ENCODE measurements around the gene GPC2.
A peak's percentile ranks its signal among the peaks of the same experiment; 100 is the strongest.

The GPC2 gene

GRCh38 chr7:100169147-100169850 is 7.9 kb downstream of the GPC2 start:
- no peak for DNase-seq (ENCODE audit: low read depth in 2 of 3, low spot score in 1 of 3)

- no peak for DNase-seq (ENCODE audit: low read depth in 2 of 3, low spot score in 1 of 3)
Measured at GRCh38 chr7:100167912-100168323, 9.3 kb downstream of the GPC2 start.

- DNase-seq (ENCODE audit: low read depth in 2 of 3, low spot score in 1 of 3), result no peak
Measured at GRCh38 chr7:100166970-100167911, 9.9 kb downstream of the GPC2 start.

- DNase-seq (ENCODE audit: low read depth in 2 of 3, low spot score in 1 of 3), result no peak
Measured at GRCh38 chr7:100166317-100166940, 10.8 kb downstream of the GPC2 start.

GRCh38 chr7:100163871-100164270 is 13.3 kb downstream of the GPC2 start:
- DNase-seq (ENCODE audit: low read depth in 2 of 3, low spot score in 1 of 3), result no peak

GRCh38 chr7:100163006-100163531 is 14.1 kb downstream of the GPC2 start:
- DNase-seq (ENCODE audit: low read depth in 2 of 3, low spot score in 1 of 3), result no peak

- DNase-seq (ENCODE audit: low read depth in 2 of 3, low spot score in 1 of 3), result no peak
Measured at GRCh38 chr7:100160067-100160466, 17.1 kb downstream of the GPC2 start.

GRCh38 chr7:100159099-100159623 is 18.0 kb downstream of the GPC2 start:
- DNase-seq (ENCODE audit: low read depth in 2 of 3, low spot score in 1 of 3), result no peak

- peak; percentile 80 to 95 (median 89) for DNase-seq (ENCODE audit: low read depth in 2 of 3, low spot score in 1 of 3)
Measured at GRCh38 chr7:100158229-100159098, 18.7 kb downstream of the GPC2 start, which contains the start of gene TRAPPC14. Gene TRAPPC14 (minus strand): TSS chr7:100158723. CDS start chr7:100158499, 224 bp downstream.

GRCh38 chr7:100157334-100158228 is 19.6 kb downstream of the GPC2 start:
- no peak for DNase-seq (ENCODE audit: low read depth in 2 of 3, low spot score in 1 of 3)

- DNase-seq (ENCODE audit: low read depth in 2 of 3, low spot score in 1 of 3), result no peak
Measured at GRCh38 chr7:100157069-100157333, 20.2 kb downstream of the GPC2 start.

- DNase-seq (ENCODE audit: low read depth in 2 of 3, low spot score in 1 of 3), result no peak
Measured at GRCh38 chr7:100156331-100157068, 20.7 kb downstream of the GPC2 start.

GRCh38 chr7:100155553-100156317 is 21.4 kb downstream of the GPC2 start:
- DNase-seq (ENCODE audit: low read depth in 2 of 3, low spot score in 1 of 3), result no peak

- DNase-seq (ENCODE audit: low read depth in 2 of 3, low spot score in 1 of 3), result no peak
Measured at GRCh38 chr7:100154651-100155491, 22.3 kb downstream of the GPC2 start.

- DNase-seq (ENCODE audit: low read depth in 2 of 3, low spot score in 1 of 3), result no peak
Measured at GRCh38 chr7:100153708-100154535, 23.3 kb downstream of the GPC2 start.
